ENCODE results near the gene WIZ.

Gene WIZ

GRCh38 chr19:15373644-15374043 is 76.1 kb downstream of the WIZ start:
- no peak for DNase-seq (ENCODE audit: low read depth)

- no peak for DNase-seq (ENCODE audit: low read depth)
Observed at GRCh38 chr19:15372891-15373301, 76.9 kb downstream of the WIZ start.

GRCh38 chr19:15372470-15372869 is 77.3 kb downstream of the WIZ start:
- no peak for DNase-seq (ENCODE audit: low read depth)

- DNase-seq (ENCODE audit: low read depth), result no peak
Observed at GRCh38 chr19:15371786-15372380, 77.9 kb downstream of the WIZ start.

GRCh38 chr19:15371119-15371518 is 78.6 kb downstream of the WIZ start:
- DNase-seq (ENCODE audit: low read depth), result no peak
